ENCODE data around the gene MRAS.

Gene MRAS

GRCh38 chr3:138360869-138361525 lies 12.6 kb downstream of the MRAS start:
- no peaks in the 10 kb centered on the region for H3K9me3 ChIP-seq (ENCODE audit: insufficient read depth, low read length)
- no peak overlapping the region for H3K27ac ChIP-seq (ENCODE audit: low read depth, low read length)
- no peaks in the 10 kb centered on the region for H4K20me1 ChIP-seq (ENCODE audit: low read depth, low read length)
- no peak overlapping the region for H3K4me3 ChIP-seq (ENCODE audit: insufficient read depth, low read length, poor library complexity, severe bottlenecking)
- H3K79me2 ChIP-seq (ENCODE audit: insufficient read depth, low read length) = no peaks in the 10 kb centered on the region
- H3F3A ChIP-seq (ENCODE audit: insufficient read depth) = no peaks in the 10 kb centered on the region
- no peak overlapping the region for H3K9ac ChIP-seq (ENCODE audit: low read length)
- no peak overlapping the region for H3K4me2 ChIP-seq (ENCODE audit: low read depth, low read length, poor library complexity, severe bottlenecking)
- TF ChIP-seq EZH2phosphoT487 (conservative IDR thresholded peaks at IDR 0.05; ENCODE audit: low read length) = no peak
- TF ChIP-seq, protein P1, sequence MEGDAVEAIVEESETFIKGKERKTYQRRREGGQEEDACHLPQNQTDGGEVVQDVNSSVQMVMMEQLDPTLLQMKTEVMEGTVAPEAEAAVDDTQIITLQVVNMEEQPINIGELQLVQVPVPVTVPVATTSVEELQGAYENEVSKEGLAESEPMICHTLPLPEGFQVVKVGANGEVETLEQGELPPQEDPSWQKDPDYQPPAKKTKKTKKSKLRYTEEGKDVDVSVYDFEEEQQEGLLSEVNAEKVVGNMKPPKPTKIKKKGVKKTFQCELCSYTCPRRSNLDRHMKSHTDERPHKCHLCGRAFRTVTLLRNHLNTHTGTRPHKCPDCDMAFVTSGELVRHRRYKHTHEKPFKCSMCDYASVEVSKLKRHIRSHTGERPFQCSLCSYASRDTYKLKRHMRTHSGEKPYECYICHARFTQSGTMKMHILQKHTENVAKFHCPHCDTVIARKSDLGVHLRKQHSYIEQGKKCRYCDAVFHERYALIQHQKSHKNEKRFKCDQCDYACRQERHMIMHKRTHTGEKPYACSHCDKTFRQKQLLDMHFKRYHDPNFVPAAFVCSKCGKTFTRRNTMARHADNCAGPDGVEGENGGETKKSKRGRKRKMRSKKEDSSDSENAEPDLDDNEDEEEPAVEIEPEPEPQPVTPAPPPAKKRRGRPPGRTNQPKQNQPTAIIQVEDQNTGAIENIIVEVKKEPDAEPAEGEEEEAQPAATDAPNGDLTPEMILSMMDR (IDR thresholded peaks at IDR 0.05; ENCODE audit: insufficient read depth, low read length, poor library complexity, severe bottlenecking) = no peak
- H3K9me2 ChIP-seq (replicated peaks; ENCODE audit: insufficient read depth, low read length) = no peaks in the 10 kb centered on the region
- H3K27me3 ChIP-seq (ENCODE audit: low read length) = no peaks in the 10 kb centered on the region
- no peaks in the 10 kb centered on the region for H3K36me3 ChIP-seq (ENCODE audit: low read length)
- no peak overlapping the region for H2AFZ ChIP-seq (ENCODE audit: low read depth, low read length, severe bottlenecking)

DNA sequence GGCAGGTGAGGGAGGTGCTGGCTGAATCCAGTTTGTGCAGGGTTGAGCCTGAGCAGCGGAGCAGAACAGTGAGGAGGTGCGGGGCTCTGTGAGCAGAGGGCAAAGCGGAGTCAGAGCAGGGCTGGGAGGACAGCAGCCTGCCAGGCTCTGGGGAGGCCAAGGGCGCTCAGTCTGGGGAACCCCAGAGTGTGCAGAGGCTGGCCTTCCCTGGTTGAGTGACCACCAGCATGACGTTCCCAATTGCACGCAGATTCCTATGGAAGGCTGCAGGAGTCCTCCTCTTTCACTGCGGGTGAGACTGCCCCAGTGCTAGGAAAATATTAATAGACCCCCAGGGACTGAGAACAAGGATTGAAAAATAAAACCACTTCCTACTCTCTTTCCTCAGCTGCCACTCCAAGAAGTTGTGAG lies 13.2 kb downstream of the MRAS start:
- Histone ChIP-seq H3K9me3 (ENCODE audit: insufficient read depth, low read length) (no peaks in the 10 kb centered on the region), H4K20me1 (ENCODE audit: low read depth, low read length) (no peaks in the 10 kb centered on the region), H3K9me2 (replicated peaks; ENCODE audit: insufficient read depth, low read length) (no peaks in the 10 kb centered on the region), H3K9ac (ENCODE audit: low read length) (no peak overlapping the region), H3K79me2 (ENCODE audit: insufficient read depth, low read length) (no peaks in the 10 kb centered on the region), H3K27me3 (ENCODE audit: low read length) (no peaks in the 10 kb centered on the region), H3K4me3 (ENCODE audit: insufficient read depth, low read length, poor library complexity, severe bottlenecking) (no peak overlapping the region), H3K27ac (ENCODE audit: low read depth, low read length) (no peak overlapping the region), H3F3A (ENCODE audit: insufficient read depth) (no peaks in the 10 kb centered on the region), H3K36me3 (ENCODE audit: low read length) (no peaks in the 10 kb centered on the region), H3K4me2 (ENCODE audit: low read depth, low read length, poor library complexity, severe bottlenecking) (no peak overlapping the region), H2AFZ (ENCODE audit: low read depth, low read length, severe bottlenecking) (no peak overlapping the region)
- TF ChIP-seq, protein P1 (IDR thresholded peaks at IDR 0.05; ENCODE audit: insufficient read depth, low read length, poor library complexity, severe bottlenecking) = no peak
- TF ChIP-seq EZH2phosphoT487 (conservative IDR thresholded peaks at IDR 0.05; ENCODE audit: low read length) = no peak

DNA sequence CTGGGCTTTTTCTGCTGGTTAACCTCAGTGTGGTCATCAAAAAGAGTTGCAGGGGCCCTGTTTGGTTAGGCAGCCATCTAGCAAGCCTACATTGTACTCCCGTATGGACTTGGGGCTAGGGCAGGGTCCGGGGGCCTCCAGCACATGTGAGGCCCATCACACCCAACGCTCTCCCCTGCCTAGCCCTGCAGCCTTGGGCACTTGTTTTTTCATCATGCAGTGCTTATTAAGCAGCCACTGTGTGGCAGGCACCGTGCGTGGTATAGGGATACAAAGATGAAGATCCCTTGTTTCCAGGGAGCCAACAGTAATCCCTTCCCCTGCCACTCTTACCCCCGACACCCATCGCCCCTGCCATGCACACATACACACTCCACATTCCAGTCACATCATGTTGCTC lies 14.2 kb downstream of the MRAS start:
- Histone ChIP-seq H3K9me3 (ENCODE audit: insufficient read depth, low read length) (no peaks in the 10 kb centered on the region), H3K9me2 (replicated peaks; ENCODE audit: insufficient read depth, low read length) (no peaks in the 10 kb centered on the region)

More for the DNA sequence above, 14.2 kb downstream of the MRAS start:
- H3K27me3 ChIP-seq (ENCODE audit: low read length) = no peaks in the 10 kb centered on the region
- H3K79me2 ChIP-seq (ENCODE audit: insufficient read depth, low read length) = no peaks in the 10 kb centered on the region
- H2AFZ ChIP-seq (ENCODE audit: low read depth, low read length, severe bottlenecking) = no peak overlapping the region
- TF ChIP-seq, protein P1 (IDR thresholded peaks at IDR 0.05; ENCODE audit: insufficient read depth, low read length, poor library complexity, severe bottlenecking) = peak; percentile 13
- no peak for TF ChIP-seq EZH2phosphoT487 (conservative IDR thresholded peaks at IDR 0.05; ENCODE audit: low read length)
- no peak overlapping the region for H3K9ac ChIP-seq (ENCODE audit: low read length)
- H3F3A ChIP-seq (ENCODE audit: insufficient read depth) = no peaks in the 10 kb centered on the region
- no peaks in the 10 kb centered on the region for H3K36me3 ChIP-seq (ENCODE audit: low read length)
- H4K20me1 ChIP-seq (ENCODE audit: low read depth, low read length) = no peaks in the 10 kb centered on the region
- no peak overlapping the region for H3K4me2 ChIP-seq (ENCODE audit: low read depth, low read length, poor library complexity, severe bottlenecking)
- H3K27ac ChIP-seq (ENCODE audit: low read depth, low read length) = no peak overlapping the region
- H3K4me3 ChIP-seq (ENCODE audit: insufficient read depth, low read length, poor library complexity, severe bottlenecking) = no peak overlapping the region

All from SU-DHL-6 (cell line).